GM23338 (cell line): ENCODE data around the gene WAPL. TPM values are rescaled to one million over a fixed set of nuclear protein-coding genes. Genes with fewer than 3 reads are reported as not detected.

Experiments
- ATAC-seq: fragments of 200-7000 bp; cut with Tn5 transposase; 3 replicates; pipeline ENCODE4 v1.9.1; 2020
- DNase-seq: peaks from one replicate; pipeline ENCODE4 v3.0.0-alpha.2; 2015; ENCODE audit warnings: low spot score
- H2AFZ ChIP-seq: fragments of 200-600 bp; sonication (generic); 2 replicates; pipeline ENCODE4 v1.8.0; 2016; ENCODE audit warnings: antibody characterized with exemption, mild to moderate bottlenecking, moderate library complexity
- H3F3A ChIP-seq: fragments of 200-600 bp; sonication (generic); replicated peaks from 2 replicates; pipeline ENCODE4 v1.8.0; 2017; ENCODE audit warnings: antibody characterized with exemption, mixed run types, low read depth
- H3K27ac ChIP-seq: fragments of 200-600 bp; sonication (generic); 2 replicates; pipeline ENCODE4 v1.6.1; 2016; ENCODE audit warnings: low read depth
- H3K27me3 ChIP-seq: fragments of 200-600 bp; sonication (generic); 2 replicates; pipeline ENCODE4 v1.8.0; 2016; ENCODE audit warnings: mild to moderate bottlenecking, mixed run types, moderate library complexity; ENCODE audit not compliant: insufficient read depth
- H3K36me3 ChIP-seq: fragments of 200-600 bp; sonication (generic); 2 replicates; pipeline ENCODE4 v1.8.0; 2016; ENCODE audit warnings: mild to moderate bottlenecking; ENCODE audit not compliant: insufficient read depth
- H3K4me1 ChIP-seq: fragments of 200-600 bp; sonication (generic); 2 replicates; pipeline ENCODE4 v1.8.0; 2016; ENCODE audit warnings: mild to moderate bottlenecking, moderate library complexity; ENCODE audit not compliant: insufficient read depth
- H3K4me2 ChIP-seq: fragments of 200-600 bp; sonication (generic); 2 replicates; pipeline ENCODE4 v1.7.1; 2017; ENCODE audit warnings: mixed run types
- H3K4me3 ChIP-seq: fragments of 200-600 bp; sonication (generic); 2 replicates; pipeline ENCODE4 v1.6.1; 2016; ENCODE audit warnings: mixed run types
- H3K79me2 ChIP-seq: fragments of 200-600 bp; sonication (generic); replicated peaks from 2 replicates; pipeline ENCODE4 v1.8.0; 2017; ENCODE audit warnings: mild to moderate bottlenecking; ENCODE audit not compliant: insufficient read depth
- H3K9me2 ChIP-seq: fragments of 200-600 bp; sonication (generic); 2 replicates; pipeline ENCODE4 v1.8.0; 2017; ENCODE audit not compliant: insufficient read depth
- H4K20me1 ChIP-seq: fragments of 200-600 bp; sonication (generic); replicated peaks from 2 replicates; pipeline ENCODE4 v1.8.0; 2017; ENCODE audit warnings: mild to moderate bottlenecking; ENCODE audit not compliant: insufficient read depth
- H3K27ac Mint-ChIP-seq: 2 replicates; pipeline ENCODE4 v1.8.0; 2020; ENCODE audit warnings: inconsistent platforms, mild to moderate bottlenecking, moderate library complexity, mixed read lengths
- H3K27me3 Mint-ChIP-seq: 3 replicates; pipeline ENCODE4 v1.8.0; 2022; ENCODE audit warnings: low read depth, mild to moderate bottlenecking, moderate library complexity, mixed read lengths, inconsistent platforms; ENCODE audit not compliant: insufficient read depth, poor library complexity
- H3K36me3 Mint-ChIP-seq: 3 replicates; pipeline ENCODE4 v1.8.0; 2021; ENCODE audit warnings: low read depth, mild to moderate bottlenecking, inconsistent platforms, moderate library complexity, mixed read lengths
- H3K4me1 Mint-ChIP-seq: 3 replicates; pipeline ENCODE4 v1.8.0; 2020; ENCODE audit warnings: mild to moderate bottlenecking, inconsistent platforms, mixed read lengths
- H3K4me3 Mint-ChIP-seq: 3 replicates; pipeline ENCODE4 v1.8.0; 2021; ENCODE audit warnings: moderate library complexity, mild to moderate bottlenecking, inconsistent platforms, mixed read lengths
- H3K9me3 Mint-ChIP-seq: 3 replicates; pipeline ENCODE4 v1.8.0; 2020; ENCODE audit warnings: moderate library complexity, mild to moderate bottlenecking, inconsistent platforms, mixed read lengths
- EZH2 ChIP-seq: fragments of 200-600 bp; sonication (generic); IDR thresholded peaks from one replicate; pipeline ENCODE4 v1.8.0; 2017; ENCODE audit warnings: antibody characterized with exemption, mild to moderate bottlenecking, low read depth; ENCODE audit not compliant: unreplicated experiment
- EZH2phosphoT487 ChIP-seq: fragments of 200-600 bp; sonication (generic); IDR thresholded peaks from one replicate; pipeline ENCODE4 v1.8.1; 2018; ENCODE audit warnings: antibody characterized with exemption; ENCODE audit not compliant: unreplicated experiment
- JUNB ChIP-seq: IDR thresholded peaks from one replicate; pipeline ENCODE4 v1.6.1; 2016; ENCODE audit warnings: antibody characterized with exemption; ENCODE audit not compliant: unreplicated experiment
- NANOG ChIP-seq: IDR thresholded peaks from 2 replicates; pipeline ENCODE4 v1.6.1; 2016; ENCODE audit warnings: antibody characterized with exemption, borderline replicate concordance
- POLR2AphosphoS5 ChIP-seq: IDR thresholded peaks from 2 replicates; pipeline ENCODE4 v1.6.1; 2016; ENCODE audit warnings: antibody characterized with exemption, low read depth
- REST ChIP-seq: IDR thresholded peaks from one replicate; pipeline ENCODE4 v1.6.1; 2018; ENCODE audit warnings: antibody characterized with exemption; ENCODE audit not compliant: unreplicated experiment
- STAT1 ChIP-seq: IDR thresholded peaks from one replicate; pipeline ENCODE4 v1.6.1; 2016; ENCODE audit warnings: antibody characterized with exemption; ENCODE audit not compliant: unreplicated experiment
- ZNF114 ChIP-seq: fragments of 250-450 bp; sonication (Bioruptor Pico); IDR thresholded peaks from 2 replicates; pipeline ENCODE4 v1.5.0; 2020; ENCODE audit warnings: mild to moderate bottlenecking, moderate library complexity
- ZNF462 ChIP-seq: fragments of 250-450 bp; sonication (Bioruptor Pico); IDR thresholded peaks from 2 replicates; pipeline ENCODE4 v1.5.0; 2020; ENCODE audit warnings: mild to moderate bottlenecking, moderate library complexity
- polyA plus RNA-seq: library from polyadenylated mRNA; unstranded; fragments of >200 nt; fragmentation: Nextera tagmentation; extraction: Ambion mirVana; gene quantifications from 2 replicates; pipeline ENCODE4 v1.2.1, GENCODE V29; 2016
- total RNA-seq: library from RNA; depleted of rRNA; stranded (reverse); fragments of >200 nt; shearing (Covaris generic); gene quantifications from 2 replicates; pipeline ENCODE4 v1.2.3, GENCODE V29; 2014

Gene WAPL
- total and polyA plus RNA-seq, 2 experiments from 2014 or later = 25.2 to 60.8 TPM

GRCh38 chr10:86483664-86484063, 37.9 kb downstream of the WAPL start:
- H3K4me1 ChIP-seq = peaks cover 13% of the 10 kb centered on the region
- no peaks in the 10 kb centered on the region for H3K27me3 Mint-ChIP-seq
- no peak for DNase-seq
- H3K36me3 Mint-ChIP-seq = peaks cover 22% of the 10 kb centered on the region
- H3F3A ChIP-seq = no peaks in the 10 kb centered on the region
- no peak overlapping the region for H3K4me3 Mint-ChIP-seq
- peaks cover 85% of the 10 kb centered on the region for H3K79me2 ChIP-seq
- H3K4me3 ChIP-seq = no peak overlapping the region
- no peak for ATAC-seq
- peaks cover 5% of the 10 kb centered on the region; the same call in 2 of the 3 replicates for H3K4me1 Mint-ChIP-seq
- peaks cover 11% of the 10 kb centered on the region for H4K20me1 ChIP-seq
- no peak overlapping the region for H3K27ac Mint-ChIP-seq
- TF ChIP-seq ZNF114 = no peak
- no peak for TF ChIP-seq POLR2AphosphoS5
- no peak for TF ChIP-seq EZH2
- no peak for TF ChIP-seq REST
- H2AFZ ChIP-seq = no peak overlapping the region
- H3K27ac ChIP-seq = no peak overlapping the region
- H3K9me2 ChIP-seq = no peaks in the 10 kb centered on the region
- no peaks in the 10 kb centered on the region; the same call in none of the 2 replicates for H3K36me3 ChIP-seq
- H3K27me3 ChIP-seq = no peaks in the 10 kb centered on the region
- no peak overlapping the region for H3K4me2 ChIP-seq
- no peaks in the 10 kb centered on the region for H3K9me3 Mint-ChIP-seq

GRCh38 chr10:86481761-86482160, 39.8 kb downstream of the WAPL start:
- H4K20me1 ChIP-seq = peaks cover 11% of the 10 kb centered on the region
- no peak overlapping the region for H3K4me3 Mint-ChIP-seq
- peaks cover 4% of the 10 kb centered on the region; the same call in 2 of the 3 replicates for H3K36me3 Mint-ChIP-seq
- no peak overlapping the region for H3K27ac ChIP-seq
- H3K79me2 ChIP-seq = peaks cover 70% of the 10 kb centered on the region
- DNase-seq (no peak), ATAC-seq (no peak)
- H3K27me3 Mint-ChIP-seq = no peaks in the 10 kb centered on the region
- no peaks in the 10 kb centered on the region for H3F3A ChIP-seq
- H2AFZ ChIP-seq = no peak overlapping the region
- peaks cover 15% of the 10 kb centered on the region for H3K4me1 ChIP-seq
- H3K4me3 ChIP-seq = no peak overlapping the region
- H3K4me2 ChIP-seq = no peak overlapping the region
- H3K4me1 Mint-ChIP-seq = peaks cover 5% of the 10 kb centered on the region; the same call in 2 of the 3 replicates
- no peak overlapping the region for H3K27ac Mint-ChIP-seq
- no peaks in the 10 kb centered on the region for H3K27me3 ChIP-seq
- H3K9me2 ChIP-seq = no peaks in the 10 kb centered on the region
- no peaks in the 10 kb centered on the region; the same call in 1 of the 2 replicates for H3K36me3 ChIP-seq
- no peaks in the 10 kb centered on the region for H3K9me3 Mint-ChIP-seq
- TF ChIP-seq NANOG (no peak), EZH2 (no peak), STAT1 (no peak), EZH2phosphoT487 (no peak), JUNB (no peak), POLR2AphosphoS5 (no peak), ZNF462 (no peak), REST (no peak)
